ENCODE data around the gene NAPSA.

Gene NAPSA

GRCh38 chr19:50313812-50314536 is 51.5 kb downstream of the NAPSA start:
- DNase-seq = peak; percentile 81 to 84

DNA sequence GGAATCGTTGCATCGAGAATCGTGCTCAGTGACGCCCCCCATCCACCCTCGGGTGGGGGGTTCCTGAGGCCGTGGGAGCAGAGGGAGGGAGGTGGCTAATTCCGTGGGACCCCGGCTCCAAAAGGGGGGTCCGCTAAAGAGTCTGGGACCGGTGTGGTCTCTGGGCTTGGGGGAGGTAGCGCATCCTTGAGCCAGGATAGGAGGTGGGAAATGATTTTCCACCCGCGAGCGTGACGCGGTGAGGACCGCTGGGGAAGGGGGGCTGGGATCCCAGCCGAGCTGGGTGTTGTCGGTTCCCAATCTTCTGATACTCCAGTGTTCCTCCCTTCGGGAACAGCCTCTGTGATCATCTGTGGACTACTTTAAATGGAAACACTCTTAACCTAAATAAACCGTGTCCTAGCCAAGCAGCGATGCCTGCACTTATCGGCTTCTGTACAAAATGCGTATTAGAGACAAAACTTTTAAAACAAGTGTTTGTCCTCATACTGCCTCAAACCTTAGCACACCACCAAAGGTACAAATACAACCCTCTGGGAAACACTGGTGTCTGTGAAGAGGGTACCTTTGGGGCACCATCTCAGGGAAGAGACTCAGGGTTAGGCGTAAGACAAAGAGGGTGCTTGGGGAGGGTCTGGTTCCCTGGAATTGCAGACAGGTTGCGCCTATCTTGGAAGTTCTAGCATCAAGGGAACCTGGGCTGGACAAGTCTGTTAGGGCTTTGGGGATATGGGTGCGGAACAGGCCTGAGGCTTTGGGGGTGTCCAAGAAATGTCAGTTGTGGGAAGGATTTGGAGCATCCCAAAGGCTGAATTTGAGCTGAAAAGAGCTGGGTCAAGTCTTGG is 52.2 kb downstream of the NAPSA start:
- DNase-seq = peak in 1 of 2 experiments; percentile 33

- DNase-seq = peak; percentile 81 to 84
Measured at GRCh38 chr19:50311723-50312635, 53.5 kb downstream of the NAPSA start.

DNA sequence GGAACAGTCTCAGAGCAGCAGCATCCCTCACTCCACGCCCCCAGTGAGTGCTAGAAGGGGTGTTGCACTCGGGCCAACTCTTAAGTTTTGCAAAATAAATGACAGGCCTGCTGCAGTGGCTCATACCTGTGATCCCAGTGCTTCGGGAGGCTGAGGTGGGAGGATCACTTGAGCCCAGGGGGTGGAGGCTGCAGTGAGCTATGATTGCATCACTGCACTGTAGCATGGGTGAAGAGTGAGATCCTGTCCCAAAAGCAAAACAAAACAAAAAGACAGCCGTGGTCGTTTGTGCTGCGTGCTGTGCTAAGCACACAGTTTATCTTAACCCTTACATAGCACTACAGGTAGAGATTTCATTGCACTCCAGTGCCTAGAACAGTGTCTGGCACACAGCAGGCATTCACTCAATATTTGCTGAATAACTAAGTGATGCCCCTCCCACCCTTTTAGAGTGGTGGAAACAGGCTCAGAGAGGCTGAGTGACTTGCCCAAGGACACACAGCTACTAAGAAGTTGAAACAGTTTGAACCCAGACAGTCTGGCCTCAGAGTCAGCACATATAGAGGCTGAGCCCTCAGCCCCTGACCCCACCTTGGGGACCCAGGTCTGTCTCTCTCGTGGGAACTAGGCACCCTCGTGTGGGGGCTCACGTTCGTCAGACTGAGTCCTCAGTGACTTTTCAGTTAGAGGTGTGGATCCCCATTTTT is 54.5 kb downstream of the NAPSA start:
- no peak for DNase-seq

- no peak for DNase-seq
Measured at GRCh38 chr19:50309396-50310125, 55.9 kb downstream of the NAPSA start.

GRCh38 chr19:50308991-50309390 is 56.4 kb downstream of the NAPSA start:
- no peak for DNase-seq
